OCI-LY7 (cell line): ENCODE results near the gene RNF223. TPM values are rescaled to one million over a fixed set of nuclear protein-coding genes. Genes with fewer than 3 reads are reported as not detected.

ENCODE experiments used
- BruUV-seq: library from RNA; stranded (reverse); fragments of 400-500 nt; replicated peaks from 2 replicates; lab custom pipeline; 2021; lab: Mats Ljungman, UMichigan
- CTCF ChIA-PET: fragments of 300-600 bp; sonication (Branson Sonifier 250); formaldehyde crosslinking; loops from one replicate; lab custom pipeline; 2022; ENCODE audit warnings: antibody characterized with exemption; ENCODE audit not compliant: unreplicated experiment; lab: Charles Lee
- POLR2A ChIA-PET: fragments of 300-600 bp; sonication (Branson Sonifier 250); formaldehyde crosslinking; loops from one replicate; lab custom pipeline; 2022; ENCODE audit warnings: antibody characterized with exemption; lab: Charles Lee
- DNase-seq: peaks from one replicate; pipeline ENCODE4 v3.0.0-alpha.2; 2015; ENCODE audit warnings: low spot score
- H2AFZ ChIP-seq: fragments of 200-600 bp; sonication (generic), shearing (Covaris generic); 2 replicates; pipeline ENCODE4 v1.6.1; 2014; ENCODE audit warnings: mild to moderate bottlenecking, antibody characterized with exemption, low read length, moderate library complexity
- H3K27ac ChIP-seq: fragments of 200-600 bp; sonication (generic); 2 replicates; pipeline ENCODE4 v1.5.1; 2014; ENCODE audit warnings: mixed run types, low read depth, mild to moderate bottlenecking, moderate library complexity, low read length, inconsistent platforms; ENCODE audit not compliant: poor library complexity, severe bottlenecking
- H3K36me3 ChIP-seq: fragments of 200-600 bp; sonication (generic); 2 replicates; pipeline ENCODE4 v1.6.1; 2014; ENCODE audit warnings: mild to moderate bottlenecking, antibody characterized with exemption, low read length, moderate library complexity, mixed read lengths; ENCODE audit not compliant: insufficient read depth
- H3K4me1 ChIP-seq: fragments of 200-600 bp; sonication (generic); 2 replicates; pipeline ENCODE4 v1.5.1; 2014; ENCODE audit warnings: mild to moderate bottlenecking, low read length; ENCODE audit not compliant: insufficient read depth, poor library complexity, severe bottlenecking
- H3K4me2 ChIP-seq: fragments of 200-600 bp; sonication (generic); 2 replicates; pipeline ENCODE4 v1.6.1; 2014; ENCODE audit warnings: mild to moderate bottlenecking, low read length
- H3K4me3 ChIP-seq: fragments of 200-600 bp; sonication (generic); 2 replicates; pipeline ENCODE4 v1.5.1; 2014; ENCODE audit warnings: mild to moderate bottlenecking, low read depth, low read length; ENCODE audit not compliant: poor library complexity, severe bottlenecking
- H3K79me2 ChIP-seq: fragments of 200-600 bp; sonication (generic); 2 replicates; pipeline ENCODE4 v1.6.1; 2016; ENCODE audit warnings: low read depth, mild to moderate bottlenecking, low read length, moderate library complexity, mixed read lengths; ENCODE audit not compliant: insufficient read depth
- H3K9me2 ChIP-seq: fragments of 200-600 bp; sonication (generic); 2 replicates; pipeline ENCODE4 v1.6.1; 2016; ENCODE audit warnings: mild to moderate bottlenecking, low read length, mixed read lengths; ENCODE audit not compliant: insufficient read depth
- H3K9me3 ChIP-seq: fragments of 200-600 bp; sonication (generic); 2 replicates; pipeline ENCODE4 v1.6.1; 2014; ENCODE audit warnings: mild to moderate bottlenecking, mixed run types, low read length, mixed read lengths
- H4K20me1 ChIP-seq: fragments of 200-600 bp; sonication (generic); 2 replicates; pipeline ENCODE4 v1.6.1; 2014; ENCODE audit warnings: mild to moderate bottlenecking, antibody characterized with exemption, low read length, moderate library complexity, mixed read lengths; ENCODE audit not compliant: insufficient read depth
- EZH2phosphoT487 ChIP-seq: fragments of 200-600 bp; sonication (generic); IDR thresholded peaks from 2 replicates; pipeline ENCODE4 v1.6.1; 2018; ENCODE audit warnings: low read depth, borderline replicate concordance, mild to moderate bottlenecking, mixed run types, antibody characterized with exemption, low read length, moderate library complexity, mixed read lengths
- intact Hi-C: fragments of 100-400 bp; cut with micrococcal nuclease; formaldehyde crosslinking; loops from one replicate; pipeline ENCODE4 v1.10.0; 2022; ENCODE audit not compliant: unreplicated experiment
- total RNA-seq, 2 experiments: library from RNA; depleted of rRNA in 1 of 2; stranded (reverse); fragments of >200 nt in 1 of 2; shearing (Covaris generic) in 1 of 2; gene quantifications; 2 replicates each; pipeline ENCODE4 v1.2.3, GENCODE V29; 2014 to 2022
- TF ChIP-seq, protein P1 (sequence below): fragments of 200-600 bp; sonication (generic); conservative IDR thresholded peaks from 2 replicates; pipeline ENCODE4 v1.5.1; 2014; ENCODE audit warnings: mild to moderate bottlenecking, antibody characterized with exemption, low read length, moderate library complexity, mixed read lengths

Gene RNF223
- total RNA-seq, 2 experiments from 2014 or later: not detected

DNA sequence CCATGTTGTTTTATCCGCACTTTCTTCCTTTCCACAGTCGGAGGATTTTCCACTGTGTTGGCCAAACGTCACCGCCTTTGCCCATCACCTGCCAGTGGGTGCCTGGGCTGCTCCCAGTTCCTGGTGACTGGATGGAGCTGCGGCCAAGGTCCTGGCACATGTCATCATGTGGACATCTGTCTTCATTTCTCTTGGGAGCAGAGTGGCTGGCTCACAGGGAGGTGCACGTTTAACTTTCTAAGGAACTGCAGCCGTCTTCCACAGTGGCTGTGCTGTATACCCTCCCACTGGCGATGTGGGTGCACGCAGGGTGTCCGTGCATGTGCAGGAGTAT is 19.5 kb upstream of the RNF223 start:
- no peaks in the 10 kb centered on the region for H3K9me3 ChIP-seq
- TF ChIP-seq EZH2phosphoT487: no peak
- TF ChIP-seq, protein P1, sequence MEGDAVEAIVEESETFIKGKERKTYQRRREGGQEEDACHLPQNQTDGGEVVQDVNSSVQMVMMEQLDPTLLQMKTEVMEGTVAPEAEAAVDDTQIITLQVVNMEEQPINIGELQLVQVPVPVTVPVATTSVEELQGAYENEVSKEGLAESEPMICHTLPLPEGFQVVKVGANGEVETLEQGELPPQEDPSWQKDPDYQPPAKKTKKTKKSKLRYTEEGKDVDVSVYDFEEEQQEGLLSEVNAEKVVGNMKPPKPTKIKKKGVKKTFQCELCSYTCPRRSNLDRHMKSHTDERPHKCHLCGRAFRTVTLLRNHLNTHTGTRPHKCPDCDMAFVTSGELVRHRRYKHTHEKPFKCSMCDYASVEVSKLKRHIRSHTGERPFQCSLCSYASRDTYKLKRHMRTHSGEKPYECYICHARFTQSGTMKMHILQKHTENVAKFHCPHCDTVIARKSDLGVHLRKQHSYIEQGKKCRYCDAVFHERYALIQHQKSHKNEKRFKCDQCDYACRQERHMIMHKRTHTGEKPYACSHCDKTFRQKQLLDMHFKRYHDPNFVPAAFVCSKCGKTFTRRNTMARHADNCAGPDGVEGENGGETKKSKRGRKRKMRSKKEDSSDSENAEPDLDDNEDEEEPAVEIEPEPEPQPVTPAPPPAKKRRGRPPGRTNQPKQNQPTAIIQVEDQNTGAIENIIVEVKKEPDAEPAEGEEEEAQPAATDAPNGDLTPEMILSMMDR: no peak
- no peak overlapping the region for H3K4me3 ChIP-seq
- intact Hi-C loops: no loop called here
- H3K36me3 ChIP-seq: no peaks in the 10 kb centered on the region
- H3K79me2 ChIP-seq: no peaks in the 10 kb centered on the region
- H3K4me2 ChIP-seq: no peak overlapping the region
- CTCF ChIA-PET: no interaction called here
- peaks cover 6% of the 10 kb centered on the region for H3K4me1 ChIP-seq
- no TSS peak for BruUV-seq
- H4K20me1 ChIP-seq: no peaks in the 10 kb centered on the region
- H3K27ac ChIP-seq: no peak overlapping the region
- no peak for DNase-seq
- H3K9me2 ChIP-seq: no peaks in the 10 kb centered on the region
- POLR2A ChIA-PET: no interaction called here
- no peak overlapping the region for H2AFZ ChIP-seq

DNA sequence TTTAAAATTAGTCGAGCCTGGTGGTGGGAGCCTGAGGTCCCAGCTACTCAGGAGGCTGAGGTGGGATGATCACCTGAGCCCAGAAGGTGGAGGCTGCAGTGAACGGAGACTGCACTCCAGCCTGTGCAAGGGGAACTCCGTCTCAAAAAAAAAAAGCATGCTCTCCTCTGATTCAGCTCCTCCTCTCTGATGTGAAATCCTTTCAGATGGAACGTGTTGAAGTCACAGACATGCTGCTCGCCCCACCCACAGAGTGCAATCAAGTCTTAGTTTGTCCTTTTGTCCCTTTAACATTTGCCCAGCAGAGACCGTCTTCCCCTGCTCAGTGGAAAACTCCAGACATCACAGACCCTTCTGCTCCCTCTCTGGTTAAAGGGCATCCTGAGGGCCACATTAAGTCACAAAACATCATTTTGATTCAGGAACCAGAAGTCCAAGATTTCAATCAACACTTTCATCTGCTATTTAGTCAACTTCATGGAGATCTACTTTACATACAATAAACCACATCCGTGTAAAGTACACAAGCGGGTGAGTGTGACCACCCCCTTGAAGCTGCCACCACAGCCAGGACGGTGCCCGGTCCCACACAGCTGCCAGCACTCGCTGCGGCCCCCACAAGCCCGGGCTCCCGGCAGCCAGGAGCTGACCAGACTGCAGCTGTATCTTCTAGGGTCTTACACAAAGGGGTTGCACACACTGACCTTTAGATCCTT is 18.9 kb upstream of the RNF223 start:
- Histone ChIP-seq H4K20me1 (no peaks in the 10 kb centered on the region), H3K27ac (no peak overlapping the region), H3K4me1 (peaks cover 6% of the 10 kb centered on the region), H3K4me3 (no peak overlapping the region), H3K9me2 (no peaks in the 10 kb centered on the region), H3K79me2 (no peaks in the 10 kb centered on the region), H3K36me3 (no peaks in the 10 kb centered on the region), H2AFZ (no peak overlapping the region), H3K9me3 (no peaks in the 10 kb centered on the region), H3K4me2 (no peak overlapping the region)
- ChIA-PET CTCF (no interaction called here), POLR2A (no interaction called here)
- intact Hi-C loops: no loop called here
- no TSS peak for BruUV-seq
- DNase-seq: no peak
- no peak for TF ChIP-seq EZH2phosphoT487
- TF ChIP-seq, protein P1: no peak

DNA sequence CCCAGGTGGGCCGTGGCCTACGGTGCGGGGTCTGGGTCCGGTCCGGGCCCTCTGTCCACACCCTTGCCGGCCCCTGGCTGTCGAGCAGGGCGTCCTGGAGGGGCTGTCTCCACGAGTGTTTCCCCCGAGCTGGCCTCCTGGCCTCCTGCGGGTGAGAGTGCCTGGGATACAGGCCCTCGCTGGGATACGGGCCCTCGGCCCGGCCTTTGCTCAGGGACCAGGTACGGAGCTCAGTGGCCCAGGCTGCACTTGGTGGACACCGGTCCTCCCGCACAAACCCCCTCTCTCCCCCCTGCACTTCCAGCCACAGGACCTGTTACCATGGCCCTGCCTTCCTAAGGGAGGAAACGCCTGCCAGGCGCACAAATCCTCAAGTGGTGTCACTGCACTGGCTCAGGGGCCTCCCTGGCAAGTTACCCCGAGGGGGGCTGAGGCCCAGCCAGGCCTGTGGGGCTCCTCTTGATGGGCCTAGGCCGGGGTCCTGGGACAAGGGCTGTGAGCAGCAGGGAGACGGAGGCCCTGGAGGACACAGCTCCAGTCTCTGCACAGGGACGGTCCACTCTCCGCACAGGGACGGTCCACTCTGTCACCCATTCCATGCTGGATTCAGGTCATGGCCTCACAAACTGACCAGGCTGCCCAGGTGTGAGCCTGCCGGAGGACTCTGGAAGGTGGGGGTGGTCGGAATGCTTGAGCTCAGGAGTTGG is 18.2 kb upstream of the RNF223 start:
- Histone ChIP-seq H3K36me3 (no peaks in the 10 kb centered on the region), H4K20me1 (no peaks in the 10 kb centered on the region), H2AFZ (no peak overlapping the region), H3K4me2 (no peak overlapping the region), H3K4me1 (peaks cover 6% of the 10 kb centered on the region), H3K27ac (no peak overlapping the region), H3K9me3 (no peaks in the 10 kb centered on the region), H3K9me2 (no peaks in the 10 kb centered on the region), H3K4me3 (no peak overlapping the region), H3K79me2 (no peaks in the 10 kb centered on the region)
- BruUV-seq: no TSS peak
- DNase-seq: no peak
- POLR2A ChIA-PET: no interaction called here
- CTCF ChIA-PET: no interaction called here
- TF ChIP-seq EZH2phosphoT487: no peak
- TF ChIP-seq, protein P1: no peak
- intact Hi-C loops: no loop called here
